Measurements from ENCODE around the gene CLMP.

The CLMP gene

GRCh38 chr11:123052901-123053721 is 141.9 kb downstream of the CLMP start:
- DNase-seq, result no peak

GRCh38 chr11:123051634-123052033 is 143.4 kb downstream of the CLMP start:
- DNase-seq, result no peak

- no peak for DNase-seq
These were observed 143.9 kb downstream of the CLMP start for GRCh38 chr11:123051146-123051545.

- DNase-seq, result no peak
These were observed 147.1 kb downstream of the CLMP start for GRCh38 chr11:123047947-123048293.

GRCh38 chr11:123047266-123047946 is 147.6 kb downstream of the CLMP start:
- DNase-seq, result no peak

GRCh38 chr11:123046473-123047259 is 148.4 kb downstream of the CLMP start:
- DNase-seq, result no peak

- no peak for DNase-seq
These were observed 149.9 kb downstream of the CLMP start for GRCh38 chr11:123045101-123045500.

GRCh38 chr11:123041185-123041584 is 153.9 kb downstream of the CLMP start:
- DNase-seq, result no peak

GRCh38 chr11:123040111-123040432 is 155.0 kb downstream of the CLMP start:
- no peak for DNase-seq

GRCh38 chr11:123035831-123036230 is 159.2 kb downstream of the CLMP start:
- no peak for DNase-seq

- no peak for DNase-seq
These were observed 160.5 kb downstream of the CLMP start for GRCh38 chr11:123034597-123034996.

GRCh38 chr11:123033895-123034294 is 161.2 kb downstream of the CLMP start:
- DNase-seq, result no peak

- DNase-seq, result no peak
These were observed 164.5 kb downstream of the CLMP start for GRCh38 chr11:123030517-123030916.

GRCh38 chr11:123020968-123021367 is 174.1 kb downstream of the CLMP start:
- peak; percentile 69 for DNase-seq
